Measurements from ENCODE around the gene SETDB1. TPM values are rescaled to one million over a fixed set of nuclear protein-coding genes. Genes with fewer than 3 reads are reported as not detected.

Gene SETDB1
- total and polyA plus RNA-seq, 2 of the 13 experiments (the other 11 are each of a cell fraction or from before 2014, with no cell fraction given): 33.1 to 34.6 TPM

- no peak for TF ChIP-seq SNAPC4 (CRISPR knock-in tag; IDR thresholded peaks at IDR 0.05)
- TF ChIP-seq TEF (CRISPR knock-in tag; IDR thresholded peaks at IDR 0.05): no peak
- TF ChIP-seq ZNF18 (CRISPR knock-in tag; IDR thresholded peaks at IDR 0.05; ENCODE audit: insufficient replicate concordance): peak; percentile 92
- TF ChIP-seq POLR2A (IDR thresholded peaks at IDR 0.05; ENCODE audit: insufficient read depth in 1 of 2, low read depth in 2 of 2, low read length in 2 of 2): peak; percentile 54 to 75
- TF ChIP-seq ATF6 (CRISPR knock-in tag; conservative IDR thresholded peaks at IDR 0.05): no peak
- TF ChIP-seq ZNF274 (CRISPR knock-in tag; IDR thresholded peaks at IDR 0.05): no peak
- TF ChIP-seq LBX2 (CRISPR knock-in tag; IDR thresholded peaks at IDR 0.05; ENCODE audit: borderline replicate concordance): no peak
- TF ChIP-seq ZKSCAN1 (IDR thresholded peaks at IDR 0.05; ENCODE audit: low read length): no peak
- peak; percentile 77 for TF ChIP-seq ZNF891 (CRISPR knock-in tag; IDR thresholded peaks at IDR 0.05)
- no peak for TF ChIP-seq ZNF816 (CRISPR knock-in tag; IDR thresholded peaks at IDR 0.05; ENCODE audit: borderline replicate concordance)
- peak; percentile 97 for TF ChIP-seq ZNF598 (CRISPR knock-in tag; IDR thresholded peaks at IDR 0.05; ENCODE audit: borderline replicate concordance)
- no peak for TF ChIP-seq LCORL (IDR thresholded peaks at IDR 0.05)
- TF ChIP-seq LCORL (CRISPR knock-in tag; IDR thresholded peaks at IDR 0.05): peak; percentile 42; the same call in 1 of the 2 replicates
- TF ChIP-seq ZNF33A (CRISPR knock-in tag; IDR thresholded peaks at IDR 0.05; ENCODE audit: borderline replicate concordance): no peak
- TF ChIP-seq ZNF75D (CRISPR knock-in tag; IDR thresholded peaks at IDR 0.05; ENCODE audit: borderline replicate concordance): no peak
- no peak for TF ChIP-seq ETV6 (CRISPR knock-in tag; conservative IDR thresholded peaks at IDR 0.05)
- peak; percentile 97 for TF ChIP-seq NCOR1 (IDR thresholded peaks at IDR 0.05; ENCODE audit: borderline replicate concordance, low read length)
Measured at GRCh38 chr1:150981805-150982712, 55.9 kb downstream of the SETDB1 start, which contains the start of gene ANXA9 (continued).
